RWPE2 (cell line): ENCODE data around the gene HEATR5A.
"Not testable (repeated sequence)": the region's sequence is repeated elsewhere in the genome, so short reads cannot be mapped to it uniquely, and the experiment has no call there.

Experiments
- ATAC-seq: fragments of 200-7000 bp; cut with Tn5 transposase; 3 replicates; pipeline ENCODE4 v1.9.1; 2021; ENCODE audit warnings: low read depth
- DNase-seq: peaks from one replicate; pipeline ENCODE4 v3.0.0-alpha.2; 2020; ENCODE audit warnings: low spot score
- H3K27ac ChIP-seq: fragments of 450-650 bp; 2 replicates; pipeline ENCODE4 v1.5.1; 2017; ENCODE audit warnings: mild to moderate bottlenecking; ENCODE audit not compliant: poor library complexity, severe bottlenecking
- H3K27me3 ChIP-seq: fragments of 250-450 bp; sonication (Bioruptor Pico); 2 replicates; pipeline ENCODE4 v1.5.1; 2021; ENCODE audit warnings: mild to moderate bottlenecking, moderate library complexity; ENCODE audit not compliant: insufficient read depth, poor library complexity, severe bottlenecking
- H3K36me3 ChIP-seq: fragments of 250-450 bp; sonication (Bioruptor Pico); 2 replicates; pipeline ENCODE4 v1.5.1; 2020; ENCODE audit warnings: low read depth, mild to moderate bottlenecking, moderate library complexity
- H3K4me1 ChIP-seq: fragments of 250-450 bp; sonication (Bioruptor Pico); 2 replicates; pipeline ENCODE4 v1.5.1; 2021; ENCODE audit warnings: mild to moderate bottlenecking, moderate library complexity; ENCODE audit not compliant: insufficient read depth, poor library complexity, severe bottlenecking
- H3K4me3 ChIP-seq: fragments of 250-450 bp; sonication (Bioruptor Pico); 2 replicates; pipeline ENCODE4 v1.5.1; 2021; ENCODE audit warnings: mild to moderate bottlenecking, moderate library complexity; ENCODE audit not compliant: severe bottlenecking
- H3K9me3 ChIP-seq: fragments of 250-450 bp; sonication (Bioruptor Pico); 2 replicates; pipeline ENCODE4 v1.5.1; 2021; ENCODE audit warnings: mild to moderate bottlenecking, moderate library complexity; ENCODE audit not compliant: severe bottlenecking
- TF ChIP-seq, protein P1 (sequence below): fragments of 450-650 bp; IDR thresholded peaks from one replicate; pipeline ENCODE4 v1.5.1; 2017; ENCODE audit warnings: mild to moderate bottlenecking, moderate library complexity; ENCODE audit not compliant: poor library complexity, severe bottlenecking

Gene HEATR5A

DNA sequence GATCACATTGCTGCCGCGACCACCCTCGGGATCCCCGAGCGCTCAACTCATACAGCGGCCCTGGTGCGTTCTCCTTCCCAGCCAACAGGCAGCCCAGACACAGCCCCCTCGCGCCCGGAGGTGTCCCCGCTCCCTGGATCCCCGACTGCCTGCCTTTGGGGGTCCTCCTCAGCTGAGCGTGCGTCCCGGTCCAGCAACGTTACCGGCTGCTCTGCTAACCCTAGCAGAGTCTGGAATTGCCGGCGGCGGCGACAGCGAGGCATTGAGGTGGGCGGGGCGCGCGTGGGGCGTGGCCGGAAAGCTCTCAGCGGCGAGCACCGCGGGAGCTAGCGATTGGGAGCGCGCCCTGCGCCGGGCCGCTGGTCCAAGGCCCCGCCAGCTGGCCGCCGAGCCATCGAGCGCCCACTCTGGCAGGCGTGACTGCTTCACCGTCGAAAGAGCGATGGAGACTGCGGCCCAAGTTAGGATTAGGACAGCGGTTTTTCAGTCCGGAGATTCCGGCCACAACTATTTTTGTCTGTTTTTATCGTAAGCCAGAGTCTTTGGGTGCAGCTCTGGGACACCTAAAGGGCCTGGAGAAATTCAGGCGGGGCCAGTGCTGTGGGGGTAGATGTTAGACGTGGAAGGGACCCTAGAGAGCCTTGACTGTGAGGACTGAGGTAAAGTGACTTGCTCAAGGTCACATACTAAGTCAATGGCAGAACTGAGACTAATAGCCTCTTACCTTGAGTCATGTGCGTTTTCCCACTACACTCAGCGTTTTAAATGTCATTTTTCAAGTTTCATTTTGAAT, at the start of gene HEATR5A:
HEATR5A (minus strand) TSS at position 232 of the 793 bp plus-strand sequence. CDS start 17,575 bp downstream, outside the sequence.
- Histone ChIP-seq H3K27ac (peak within 1 kb of the TSS; percentile 41), H3K4me3 (peak within 1 kb of the TSS; percentile 72), H3K36me3 (no peaks in the 10 kb centered on the region), H3K4me1 (peaks cover 10% of the 10 kb centered on the region), H3K9me3 (no peaks in the 10 kb centered on the region), H3K27me3 (no peaks in the 10 kb centered on the region)
- TF ChIP-seq, protein P1, sequence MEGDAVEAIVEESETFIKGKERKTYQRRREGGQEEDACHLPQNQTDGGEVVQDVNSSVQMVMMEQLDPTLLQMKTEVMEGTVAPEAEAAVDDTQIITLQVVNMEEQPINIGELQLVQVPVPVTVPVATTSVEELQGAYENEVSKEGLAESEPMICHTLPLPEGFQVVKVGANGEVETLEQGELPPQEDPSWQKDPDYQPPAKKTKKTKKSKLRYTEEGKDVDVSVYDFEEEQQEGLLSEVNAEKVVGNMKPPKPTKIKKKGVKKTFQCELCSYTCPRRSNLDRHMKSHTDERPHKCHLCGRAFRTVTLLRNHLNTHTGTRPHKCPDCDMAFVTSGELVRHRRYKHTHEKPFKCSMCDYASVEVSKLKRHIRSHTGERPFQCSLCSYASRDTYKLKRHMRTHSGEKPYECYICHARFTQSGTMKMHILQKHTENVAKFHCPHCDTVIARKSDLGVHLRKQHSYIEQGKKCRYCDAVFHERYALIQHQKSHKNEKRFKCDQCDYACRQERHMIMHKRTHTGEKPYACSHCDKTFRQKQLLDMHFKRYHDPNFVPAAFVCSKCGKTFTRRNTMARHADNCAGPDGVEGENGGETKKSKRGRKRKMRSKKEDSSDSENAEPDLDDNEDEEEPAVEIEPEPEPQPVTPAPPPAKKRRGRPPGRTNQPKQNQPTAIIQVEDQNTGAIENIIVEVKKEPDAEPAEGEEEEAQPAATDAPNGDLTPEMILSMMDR, result peak; percentile 37
- DNase-seq (peak; percentile 96), ATAC-seq (peak; percentile 91)

- TF ChIP-seq, protein P1, result no peak
- DNase-seq (no peak), ATAC-seq (no peak)
- H3K4me1 ChIP-seq, result no peaks in the 10 kb centered on the region
- H3K27ac ChIP-seq, result no peak overlapping the region
- H3K9me3 ChIP-seq, result no peaks in the 10 kb centered on the region
- H3K36me3 ChIP-seq, result no peaks in the 10 kb centered on the region
- no peak overlapping the region for H3K4me3 ChIP-seq
- H3K27me3 ChIP-seq, result no peaks in the 10 kb centered on the region
Observed at GRCh38 chr14:31466554-31466953, 46.2 kb upstream of the HEATR5A start.

- DNase-seq, result no peak
- no peaks in the 10 kb centered on the region for H3K36me3 ChIP-seq
- no peaks in the 10 kb centered on the region for H3K9me3 ChIP-seq
- TF ChIP-seq, protein P1, result no peak
- H3K27me3 ChIP-seq, result no peaks in the 10 kb centered on the region
- H3K27ac ChIP-seq, result no peak overlapping the region
- H3K4me3 ChIP-seq, result no peak overlapping the region
- ATAC-seq, result no peak
- no peaks in the 10 kb centered on the region for H3K4me1 ChIP-seq
Observed at GRCh38 chr14:31465111-31465510, 44.8 kb upstream of the HEATR5A start.

DNA sequence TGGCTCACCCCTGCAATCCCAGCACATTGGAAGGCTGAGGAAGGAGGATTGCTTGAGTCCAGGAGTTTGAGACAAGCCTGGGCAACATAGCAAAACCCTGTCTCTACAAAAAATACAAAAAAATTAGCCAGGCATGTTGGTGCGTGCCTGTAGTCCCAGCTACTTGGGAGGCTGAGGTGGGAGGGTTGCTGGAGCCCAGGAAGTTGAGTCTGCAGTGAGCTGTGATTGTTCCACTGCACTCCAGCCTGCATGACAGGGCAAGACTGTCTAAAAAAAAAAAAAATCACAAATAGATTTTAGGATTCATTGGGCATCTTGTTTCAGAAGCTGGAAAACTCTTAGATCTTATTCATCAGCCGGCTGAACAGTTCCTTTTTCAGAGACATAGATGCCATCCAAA, 42.1 kb upstream of the HEATR5A start:
- H3K27me3 ChIP-seq, H3K9me3 ChIP-seq, H3K36me3 ChIP-seq, H3K4me3 ChIP-seq, DNase-seq, H3K4me1 ChIP-seq: not testable (repeated sequence)
- H3K27ac ChIP-seq, result peak overlapping the region; percentile 2
- peak; percentile 74 for ATAC-seq

GRCh38 chr14:31461545-31461944, 41.2 kb upstream of the HEATR5A start:
- Histone ChIP-seq H3K27me3 (no peaks in the 10 kb centered on the region), H3K4me1 (peaks cover 8% of the 10 kb centered on the region), H3K4me3 (no peak overlapping the region), H3K27ac (no peak overlapping the region), H3K36me3 (no peaks in the 10 kb centered on the region), H3K9me3 (no peaks in the 10 kb centered on the region)
- TF ChIP-seq, protein P1, result no peak
- DNase-seq (no peak), ATAC-seq (no peak)
